Suppressor macrophage (primary cell): ENCODE results near the gene KHSRP.
A peak's percentile ranks its signal among the peaks of the same experiment; 100 is the strongest.
"Not testable (repeated sequence)": the region's sequence is repeated elsewhere in the genome, so short reads cannot be mapped to it uniquely, and the experiment has no call there.

Source experiments
- DNase-seq, 4 experiments: peaks; one replicate each; pipeline ENCODE4 v3.0.0-alpha.2; 2020 to 2022

Gene KHSRP

GRCh38 chr19:6416658-6417405 lies 7.8 kb downstream of the KHSRP start:
- DNase-seq: no peak

GRCh38 chr19:6415591-6416190 lies 8.9 kb downstream of the KHSRP start:
- no peak for DNase-seq

GRCh38 chr19:6414793-6415590 lies 9.6 kb downstream of the KHSRP start:
- no peak for DNase-seq

- DNase-seq: no peak
Measured at GRCh38 chr19:6413721-6414643, 10.6 kb downstream of the KHSRP start.

GRCh38 chr19:6413291-6413690 lies 11.3 kb downstream of the KHSRP start:
- no peak for DNase-seq

GRCh38 chr19:6412447-6413091 lies 12.0 kb downstream of the KHSRP start:
- DNase-seq: peak in 3 of 4 experiments; percentile 14 to 50 (median 26)

- DNase-seq: no peak
Measured at GRCh38 chr19:6412061-6412446, 12.6 kb downstream of the KHSRP start.

- no peak for DNase-seq
Measured at GRCh38 chr19:6409346-6409745, 15.3 kb downstream of the KHSRP start.

- peak in 2 of 4 experiments; percentile 46 to 59 for DNase-seq
Measured at GRCh38 chr19:6406401-6406800, 18.2 kb downstream of the KHSRP start.

GRCh38 chr19:6402837-6403608 lies 21.6 kb downstream of the KHSRP start:
- no peak for DNase-seq

GRCh38 chr19:6402058-6402457 lies 22.6 kb downstream of the KHSRP start:
- no peak for DNase-seq

GRCh38 chr19:6400062-6400944 lies 24.3 kb downstream of the KHSRP start:
- not testable (repeated sequence) for DNase-seq

- DNase-seq: no peak
Measured at GRCh38 chr19:6396305-6396704, 28.3 kb downstream of the KHSRP start.

- DNase-seq: peak in 1 of 4 experiments; percentile 17
Measured at GRCh38 chr19:6394831-6395230, 29.8 kb downstream of the KHSRP start.

GRCh38 chr19:6393983-6394412 lies 30.6 kb downstream of the KHSRP start:
- DNase-seq: no peak

- DNase-seq: peak; percentile 93 to 95 (median 95)
Measured at GRCh38 chr19:6393074-6393982, 31.3 kb downstream of the KHSRP start, which contains the start of gene GTF2F1. GTF2F1 (minus strand) TSS chr19:6393164; CDS start chr19:6392995, 169 bp downstream.

- peak; percentile 9 to 58 (median 42) for DNase-seq
Measured at GRCh38 chr19:6392221-6393073, 32.2 kb downstream of the KHSRP start.

GRCh38 chr19:6387372-6387771 lies 37.2 kb downstream of the KHSRP start:
- DNase-seq: no peak
